ENCODE measurements around the gene ELN.
"Not testable (repeated sequence)": the region's sequence is repeated elsewhere in the genome, so short reads cannot be mapped to it uniquely, and the experiment has no call there.

ELN gene

DNA sequence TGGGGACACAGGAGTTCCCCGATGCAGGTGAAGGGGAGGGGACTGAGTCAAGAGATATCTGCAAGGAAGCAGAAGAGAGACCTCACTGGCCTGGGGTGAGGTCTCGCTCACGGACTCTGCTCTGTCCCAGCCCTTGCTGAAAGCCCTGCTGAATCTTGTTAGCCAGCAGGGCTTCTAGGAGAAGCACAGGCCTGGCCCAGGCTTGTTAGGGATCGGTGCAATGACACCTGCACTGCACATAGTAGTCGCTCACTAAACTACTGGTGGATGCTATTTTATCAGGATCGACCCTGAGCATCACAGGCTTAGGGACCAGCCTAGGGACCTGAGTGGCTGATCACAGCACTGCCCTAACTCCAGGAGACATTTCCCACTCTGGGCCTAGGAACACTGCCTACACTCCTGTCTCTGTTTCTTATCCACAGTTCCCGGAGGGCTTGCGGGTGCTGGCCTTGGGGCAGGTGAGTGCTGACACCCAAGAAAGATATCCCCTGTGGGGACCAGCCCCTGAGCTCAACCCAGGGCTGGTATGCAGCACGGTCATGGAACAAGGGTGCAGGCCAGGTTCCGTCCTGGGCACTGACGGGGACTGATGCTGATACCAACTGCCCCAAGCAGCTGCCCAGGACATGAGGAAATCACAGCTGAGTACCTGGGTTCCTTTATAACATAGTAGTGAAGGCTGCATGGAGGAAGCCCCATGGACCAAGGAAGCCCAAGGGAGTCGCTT, 13.0 kb downstream of the ELN start:
- no peaks in the 10 kb centered on the region for H3K36me3 Mint-ChIP-seq
- H3K9me3 Mint-ChIP-seq = no peaks in the 10 kb centered on the region
- H3K27ac Mint-ChIP-seq = no peak overlapping the region
- no peaks in the 10 kb centered on the region for H3K27me3 Mint-ChIP-seq
- no peaks in the 10 kb centered on the region for H3K4me1 Mint-ChIP-seq
- no peak overlapping the region for H3K4me3 Mint-ChIP-seq

DNA sequence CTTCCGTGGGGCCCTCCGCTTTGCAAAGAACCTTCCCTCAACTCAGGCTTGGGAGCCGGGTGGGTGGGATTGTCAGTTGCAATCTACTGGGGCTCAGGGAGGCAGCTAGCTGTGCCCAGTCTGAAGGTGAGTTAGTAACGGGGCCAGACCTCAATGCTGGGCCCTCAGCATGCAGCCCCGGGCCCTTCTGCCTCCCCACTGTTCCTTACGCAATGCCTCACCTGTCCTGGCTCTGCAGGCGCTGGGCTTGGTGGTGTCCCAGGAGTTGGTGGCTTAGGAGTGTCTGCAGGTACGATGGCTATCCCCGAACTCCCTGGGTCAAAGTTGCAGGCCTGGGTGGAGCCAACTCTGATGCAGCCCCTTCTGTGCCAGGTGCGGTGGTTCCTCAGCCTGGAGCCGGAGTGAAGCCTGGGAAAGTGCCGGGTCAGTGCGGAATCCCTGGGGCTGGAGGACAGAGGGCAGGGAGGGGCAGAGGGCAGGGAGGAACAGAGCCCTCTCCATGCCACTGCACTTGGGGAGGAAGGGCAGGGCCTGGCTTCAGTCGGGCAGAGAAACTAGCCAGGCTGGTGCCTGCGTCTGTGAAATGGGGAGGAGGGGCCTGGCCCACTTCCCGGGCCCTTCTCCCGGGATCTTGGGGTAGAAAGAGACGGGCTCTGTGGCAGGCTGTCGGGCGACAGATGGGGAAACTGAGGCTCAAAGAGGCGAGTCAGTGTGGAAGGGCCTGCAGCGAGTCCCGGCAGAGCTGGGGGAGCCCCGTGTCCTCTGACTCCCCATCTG, 15.0 kb downstream of the ELN start:
- no peaks in the 10 kb centered on the region for H3K9me3 Mint-ChIP-seq
- no peak overlapping the region for H3K4me3 Mint-ChIP-seq
- no peaks in the 10 kb centered on the region for H3K4me1 Mint-ChIP-seq
- H3K27ac Mint-ChIP-seq = no peak overlapping the region
- no peaks in the 10 kb centered on the region for H3K27me3 Mint-ChIP-seq
- H3K36me3 Mint-ChIP-seq = no peaks in the 10 kb centered on the region

DNA sequence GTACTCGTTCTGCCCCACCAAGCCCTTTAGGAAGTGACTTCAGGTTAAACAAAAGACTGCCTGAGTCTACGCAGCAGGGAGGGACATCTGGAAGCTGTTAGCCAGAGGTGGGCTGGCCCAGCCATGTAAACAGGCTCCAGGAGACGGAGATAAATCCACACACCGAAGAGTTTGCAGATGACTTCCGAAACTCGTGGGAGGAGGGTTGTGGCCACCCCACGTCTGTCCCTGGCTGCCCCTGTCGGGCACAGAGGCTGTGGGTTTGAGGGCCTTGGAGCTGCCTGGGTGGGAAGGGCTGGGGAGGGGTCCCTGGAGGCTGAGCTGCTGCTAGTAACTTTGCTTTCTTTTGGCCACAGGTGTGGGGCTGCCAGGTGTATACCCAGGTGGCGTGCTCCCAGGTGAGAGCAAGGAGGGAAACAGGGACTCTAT, 15.6 kb downstream of the ELN start:
- Mint-ChIP-seq H3K27me3 (no peaks in the 10 kb centered on the region), H3K36me3 (no peaks in the 10 kb centered on the region)

DNA sequence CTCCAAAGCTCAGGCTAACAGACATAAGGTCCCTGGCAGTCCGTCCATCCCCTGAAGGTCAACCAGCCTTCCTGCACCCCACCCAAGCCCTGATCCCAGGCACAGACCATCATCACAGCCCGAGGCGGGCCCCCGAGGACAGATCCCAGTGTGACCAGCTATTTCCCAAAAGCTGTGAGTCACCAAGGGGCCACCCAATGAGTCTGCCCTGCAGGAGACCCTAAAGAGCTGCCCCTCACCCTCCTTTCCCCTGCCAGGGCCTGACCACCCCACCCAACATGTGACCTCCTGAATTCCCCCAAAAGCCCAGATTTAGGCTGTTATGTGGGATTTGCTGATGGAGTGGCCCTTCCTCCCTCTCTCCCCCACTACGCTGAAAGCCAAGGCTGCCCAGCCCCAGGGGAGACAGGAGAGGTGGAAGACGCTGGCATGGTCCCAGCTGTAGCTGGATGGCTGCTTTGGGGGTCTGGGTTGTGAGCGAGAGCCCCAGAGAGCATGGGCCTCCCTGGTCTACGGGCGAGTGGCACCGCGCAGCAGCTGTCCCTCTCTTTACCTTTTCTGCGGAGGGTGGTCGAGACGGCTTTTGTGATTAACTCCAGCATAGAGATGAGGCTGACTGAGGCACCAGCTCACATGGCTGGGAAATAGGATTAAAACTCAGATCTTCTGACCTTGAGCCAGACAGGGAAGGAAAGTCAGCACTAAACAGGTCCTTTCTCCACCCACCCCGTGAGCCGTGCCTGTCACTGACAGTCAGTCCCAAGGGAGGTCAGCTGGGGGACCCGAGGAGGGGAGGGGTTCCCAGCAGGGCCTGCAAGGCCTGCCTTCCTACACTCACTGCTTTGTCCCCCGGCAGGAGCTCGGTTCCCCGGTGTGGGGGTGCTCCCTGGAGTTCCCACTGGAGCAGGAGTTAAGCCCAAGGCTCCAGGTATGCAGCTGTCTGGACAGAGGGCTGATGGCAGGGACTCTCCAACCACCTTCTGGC, 16.7 kb downstream of the ELN start:
- H3K27me3 Mint-ChIP-seq = no peaks in the 10 kb centered on the region
- no peaks in the 10 kb centered on the region for H3K9me3 Mint-ChIP-seq
- no peaks in the 10 kb centered on the region for H3K36me3 Mint-ChIP-seq
- H3K4me3 Mint-ChIP-seq = no peak overlapping the region
- no peak overlapping the region for H3K27ac Mint-ChIP-seq
- H3K4me1 Mint-ChIP-seq = no peaks in the 10 kb centered on the region

More for the DNA sequence above, 15.6 kb downstream of the ELN start:
- H3K4me1 Mint-ChIP-seq = no peaks in the 10 kb centered on the region
- H3K4me3 Mint-ChIP-seq = no peak overlapping the region
- no peaks in the 10 kb centered on the region for H3K9me3 Mint-ChIP-seq
- no peak overlapping the region for H3K27ac Mint-ChIP-seq

DNA sequence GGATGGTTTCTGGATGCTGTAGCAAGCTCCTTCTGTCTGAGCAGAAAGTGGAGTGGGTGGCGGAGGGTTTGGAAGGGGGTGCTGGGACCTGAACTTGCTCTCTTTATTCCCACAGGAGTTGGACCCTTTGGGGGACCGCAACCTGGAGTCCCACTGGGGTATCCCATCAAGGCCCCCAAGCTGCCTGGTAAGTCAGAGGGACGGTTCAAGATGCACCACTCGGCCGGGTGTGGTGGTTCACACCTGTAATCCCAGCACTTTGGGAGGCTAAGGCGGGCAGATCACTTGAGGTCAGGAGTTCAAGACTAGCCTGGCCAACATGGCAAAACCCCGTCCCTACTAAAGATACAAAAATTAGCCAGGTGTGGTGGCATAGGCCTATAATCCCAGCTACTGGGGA, 18.6 kb downstream of the ELN start:
- not testable (repeated sequence) for H3K4me1 Mint-ChIP-seq, H3K27ac Mint-ChIP-seq, H3K4me3 Mint-ChIP-seq, H3K9me3 Mint-ChIP-seq, H3K36me3 Mint-ChIP-seq, H3K27me3 Mint-ChIP-seq

DNA sequence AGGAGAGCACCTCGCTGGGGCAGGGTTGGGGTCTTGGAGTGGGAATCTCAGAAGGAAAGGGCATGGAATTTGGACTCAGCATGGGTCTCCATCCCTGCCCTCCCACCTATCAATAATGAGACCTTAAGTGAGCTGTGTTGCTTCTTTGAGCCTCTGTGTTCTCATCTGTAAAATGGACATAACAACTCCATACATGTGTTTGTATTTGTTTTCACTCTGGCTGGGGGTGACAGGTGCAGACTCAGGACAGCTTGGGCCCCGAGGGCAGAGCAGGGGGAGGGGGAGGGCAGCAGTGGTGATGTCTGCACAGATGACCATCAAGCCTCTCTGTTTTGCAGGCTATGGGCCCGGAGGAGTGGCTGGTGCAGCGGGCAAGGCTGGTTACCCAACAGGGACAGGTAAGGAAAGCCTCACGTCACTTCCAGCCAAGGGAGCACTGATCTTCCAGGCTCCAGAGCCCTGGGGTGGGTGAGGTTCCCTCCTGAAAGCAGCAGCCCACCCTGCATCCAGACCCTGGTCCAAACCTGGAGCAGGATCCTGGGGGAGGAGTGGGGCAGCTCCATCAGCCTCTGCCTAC, 19.9 kb downstream of the ELN start:
- no peaks in the 10 kb centered on the region for H3K36me3 Mint-ChIP-seq
- no peak overlapping the region for H3K4me3 Mint-ChIP-seq
- no peak overlapping the region for H3K27ac Mint-ChIP-seq
- no peaks in the 10 kb centered on the region for H3K27me3 Mint-ChIP-seq
- H3K9me3 Mint-ChIP-seq = no peaks in the 10 kb centered on the region
- no peaks in the 10 kb centered on the region for H3K4me1 Mint-ChIP-seq

DNA sequence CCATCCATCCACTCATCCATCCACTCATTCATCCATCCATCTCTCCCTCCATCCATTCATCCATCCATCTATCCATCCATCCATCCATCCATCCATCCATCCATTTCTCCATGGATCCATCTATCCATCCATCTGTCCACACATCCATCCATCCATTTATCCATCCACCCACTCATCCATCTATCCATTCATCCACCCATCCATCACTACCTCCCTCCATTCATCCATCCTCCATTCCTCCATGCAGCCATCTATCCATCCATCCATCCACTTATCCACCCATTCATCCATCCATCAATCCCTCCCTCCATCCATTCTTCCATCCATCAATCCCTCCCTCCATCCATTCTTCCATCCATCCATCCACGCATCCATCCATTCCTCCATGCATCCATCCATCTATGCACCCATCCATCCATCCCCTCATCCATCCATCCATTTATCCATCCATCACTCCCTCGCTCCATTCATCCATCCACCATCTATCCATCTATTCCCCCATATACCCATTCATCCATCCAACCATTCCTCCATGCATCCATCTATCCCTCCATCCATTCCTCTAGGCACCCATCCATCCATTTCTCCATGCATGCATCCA, 21.1 kb downstream of the ELN start:
- Mint-ChIP-seq H3K4me1 (no peaks in the 10 kb centered on the region), H3K27me3 (no peaks in the 10 kb centered on the region), H3K4me3 (no peak overlapping the region), H3K27ac (no peak overlapping the region), H3K36me3 (no peaks in the 10 kb centered on the region), H3K9me3 (no peaks in the 10 kb centered on the region)

DNA sequence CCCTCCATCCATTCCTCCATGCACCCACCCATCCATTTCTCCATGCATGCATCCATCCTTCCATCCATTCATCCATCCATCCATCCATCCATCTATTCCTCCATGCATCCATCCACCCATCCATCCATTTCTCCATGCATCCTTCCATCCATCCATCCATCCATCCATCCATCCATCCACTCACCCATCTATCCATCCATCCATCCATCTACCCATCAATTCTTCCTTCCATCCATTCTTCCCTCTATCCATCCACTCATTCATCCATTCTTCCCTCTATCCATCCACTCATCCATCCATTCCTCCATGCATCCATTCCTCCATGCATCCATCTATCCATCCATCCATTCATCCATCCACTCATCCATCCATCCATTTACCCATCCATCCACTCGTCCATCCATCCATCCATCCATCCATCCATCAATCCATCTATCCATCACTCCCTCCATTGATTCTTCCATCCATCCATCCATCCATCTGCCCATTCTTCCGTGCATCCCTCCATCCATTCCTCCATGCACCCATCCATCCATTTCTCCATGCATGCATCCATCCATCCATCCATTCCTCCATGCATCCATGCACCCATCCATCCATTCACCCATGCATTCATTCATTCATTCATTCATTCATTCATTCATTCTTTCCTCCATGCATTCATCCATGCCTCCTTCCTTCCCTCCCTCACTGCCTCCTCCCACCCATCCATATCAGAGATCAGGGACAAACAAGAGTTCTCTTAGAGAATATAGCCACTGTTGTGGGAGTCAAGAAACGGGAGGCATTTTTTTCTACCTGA, 22.2 kb downstream of the ELN start:
- Mint-ChIP-seq H3K27ac (no peak overlapping the region), H3K27me3 (no peaks in the 10 kb centered on the region), H3K9me3 (no peaks in the 10 kb centered on the region), H3K4me1 (no peaks in the 10 kb centered on the region), H3K4me3 (no peak overlapping the region), H3K36me3 (no peaks in the 10 kb centered on the region)

DNA sequence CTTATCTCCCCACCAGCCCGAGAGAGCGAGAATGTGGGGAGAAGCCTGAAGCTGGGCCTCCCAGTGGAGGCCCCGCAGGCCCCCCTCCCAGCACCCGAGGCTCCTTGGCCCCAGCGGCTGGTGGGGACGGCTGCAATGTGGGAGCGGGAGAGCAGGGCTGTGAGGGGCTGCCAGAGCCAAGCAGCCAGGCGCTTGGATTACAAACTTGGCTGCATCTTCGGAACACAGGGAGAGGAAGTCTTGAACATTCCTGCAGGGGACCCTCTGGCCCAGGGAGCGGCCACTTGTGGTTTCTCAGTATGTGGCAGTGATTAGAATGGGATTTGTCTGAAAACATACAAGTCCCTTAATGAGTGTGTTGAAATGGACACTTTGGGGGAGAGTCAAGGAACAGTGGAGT, 23.2 kb downstream of the ELN start:
- H3K36me3 Mint-ChIP-seq = no peaks in the 10 kb centered on the region
- H3K27ac Mint-ChIP-seq = no peak overlapping the region
- H3K9me3 Mint-ChIP-seq = no peaks in the 10 kb centered on the region
- no peak overlapping the region for H3K4me3 Mint-ChIP-seq
- no peaks in the 10 kb centered on the region for H3K27me3 Mint-ChIP-seq
- H3K4me1 Mint-ChIP-seq = no peaks in the 10 kb centered on the region

DNA sequence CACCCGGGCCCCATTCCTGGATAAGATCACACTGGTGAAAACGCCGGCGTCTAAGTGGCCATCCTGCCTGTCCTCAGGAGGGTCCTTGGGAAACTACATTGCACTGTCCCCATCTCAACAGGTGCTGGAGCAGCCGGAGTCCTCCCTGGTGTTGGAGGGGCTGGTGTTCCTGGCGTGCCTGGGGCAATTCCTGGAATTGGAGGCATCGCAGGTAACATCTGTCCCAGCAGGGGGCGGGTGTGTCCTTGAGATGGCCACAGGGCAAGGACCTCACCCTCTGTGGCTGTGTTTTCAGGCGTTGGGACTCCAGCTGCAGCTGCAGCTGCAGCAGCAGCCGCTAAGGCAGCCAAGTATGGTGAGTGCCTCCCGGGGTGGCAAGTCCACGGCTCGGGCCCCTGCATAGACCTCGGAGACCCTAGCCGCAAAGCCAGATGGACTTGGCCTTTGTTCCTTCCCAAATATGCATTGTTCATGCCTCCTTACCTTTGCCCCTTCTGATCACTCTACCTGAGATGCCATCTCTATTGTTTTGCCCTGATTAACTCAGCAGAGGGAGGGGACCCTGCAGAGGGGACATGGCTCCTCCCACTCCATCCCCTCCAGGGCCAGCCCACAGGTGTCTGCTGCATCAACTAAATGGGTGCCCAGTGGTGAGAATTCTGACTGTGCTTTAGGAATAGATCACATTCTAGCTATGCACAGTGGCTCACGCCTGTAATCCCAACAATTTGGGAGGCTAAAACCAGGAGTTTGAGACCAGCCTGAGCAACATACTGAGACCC, 23.8 kb downstream of the ELN start:
- H3K27ac Mint-ChIP-seq = no peak overlapping the region
- H3K4me1 Mint-ChIP-seq = no peaks in the 10 kb centered on the region
- no peaks in the 10 kb centered on the region for H3K9me3 Mint-ChIP-seq
- H3K36me3 Mint-ChIP-seq = no peaks in the 10 kb centered on the region
- H3K27me3 Mint-ChIP-seq = no peaks in the 10 kb centered on the region
- no peak overlapping the region for H3K4me3 Mint-ChIP-seq

DNA sequence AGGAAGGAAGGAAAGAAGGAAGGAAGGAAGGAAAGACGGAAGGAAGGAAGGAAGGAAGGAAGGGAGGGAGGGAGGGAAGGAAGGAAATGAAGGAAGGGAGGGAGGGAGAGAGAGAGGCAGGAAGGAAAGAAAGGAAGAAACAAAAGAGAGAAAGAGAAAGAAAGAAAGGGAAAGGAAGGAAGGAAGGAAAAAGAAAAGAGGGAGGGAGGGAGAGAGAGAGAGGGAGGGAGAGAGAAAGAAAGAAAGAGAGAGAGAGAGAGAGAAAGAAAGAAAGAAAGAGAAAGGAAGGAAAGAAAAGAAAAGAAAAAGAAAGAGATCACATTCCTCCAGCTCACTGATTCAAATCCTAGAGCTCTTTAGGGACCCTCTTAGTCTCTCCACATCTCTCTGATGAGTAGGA, 24.7 kb downstream of the ELN start:
- no peaks in the 10 kb centered on the region for H3K27me3 Mint-ChIP-seq
- H3K4me1 Mint-ChIP-seq = no peaks in the 10 kb centered on the region
- no peaks in the 10 kb centered on the region for H3K9me3 Mint-ChIP-seq
- H3K4me3 Mint-ChIP-seq = no peak overlapping the region
- H3K27ac Mint-ChIP-seq = no peak overlapping the region
- no peaks in the 10 kb centered on the region for H3K36me3 Mint-ChIP-seq

DNA sequence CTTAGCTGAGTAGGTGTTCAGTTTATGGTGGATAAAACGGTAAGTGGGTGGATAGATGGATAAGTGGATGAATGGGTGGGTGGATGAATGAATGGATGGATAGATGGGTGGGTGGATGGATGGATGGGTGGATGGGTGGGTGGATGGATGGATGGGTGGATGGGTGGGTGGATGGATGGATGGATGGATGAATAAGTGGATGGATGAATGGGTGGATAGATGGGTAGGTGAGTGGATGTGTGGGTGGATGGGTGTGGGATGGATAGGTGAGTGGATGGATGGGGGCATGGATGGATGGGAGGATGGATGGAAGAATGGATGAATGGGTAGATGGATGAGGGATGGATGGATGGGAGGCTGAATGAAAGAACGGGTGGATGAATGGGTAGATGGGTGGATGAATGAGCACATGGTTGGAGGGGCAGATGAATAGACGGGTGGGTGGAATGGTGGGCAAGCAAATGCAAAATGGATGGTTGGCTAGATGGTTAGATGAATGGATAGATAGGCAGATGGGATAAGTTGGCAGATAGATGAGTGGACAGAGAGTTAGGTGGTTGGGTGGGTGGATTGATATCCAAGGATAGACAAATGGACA, 25.7 kb downstream of the ELN start:
- H3K36me3 Mint-ChIP-seq = no peaks in the 10 kb centered on the region
- no peaks in the 10 kb centered on the region for H3K9me3 Mint-ChIP-seq
- H3K4me1 Mint-ChIP-seq = no peaks in the 10 kb centered on the region
- no peak overlapping the region for H3K4me3 Mint-ChIP-seq
- peaks cover 4% of the 10 kb centered on the region for H3K27me3 Mint-ChIP-seq
- no peak overlapping the region for H3K27ac Mint-ChIP-seq

DNA sequence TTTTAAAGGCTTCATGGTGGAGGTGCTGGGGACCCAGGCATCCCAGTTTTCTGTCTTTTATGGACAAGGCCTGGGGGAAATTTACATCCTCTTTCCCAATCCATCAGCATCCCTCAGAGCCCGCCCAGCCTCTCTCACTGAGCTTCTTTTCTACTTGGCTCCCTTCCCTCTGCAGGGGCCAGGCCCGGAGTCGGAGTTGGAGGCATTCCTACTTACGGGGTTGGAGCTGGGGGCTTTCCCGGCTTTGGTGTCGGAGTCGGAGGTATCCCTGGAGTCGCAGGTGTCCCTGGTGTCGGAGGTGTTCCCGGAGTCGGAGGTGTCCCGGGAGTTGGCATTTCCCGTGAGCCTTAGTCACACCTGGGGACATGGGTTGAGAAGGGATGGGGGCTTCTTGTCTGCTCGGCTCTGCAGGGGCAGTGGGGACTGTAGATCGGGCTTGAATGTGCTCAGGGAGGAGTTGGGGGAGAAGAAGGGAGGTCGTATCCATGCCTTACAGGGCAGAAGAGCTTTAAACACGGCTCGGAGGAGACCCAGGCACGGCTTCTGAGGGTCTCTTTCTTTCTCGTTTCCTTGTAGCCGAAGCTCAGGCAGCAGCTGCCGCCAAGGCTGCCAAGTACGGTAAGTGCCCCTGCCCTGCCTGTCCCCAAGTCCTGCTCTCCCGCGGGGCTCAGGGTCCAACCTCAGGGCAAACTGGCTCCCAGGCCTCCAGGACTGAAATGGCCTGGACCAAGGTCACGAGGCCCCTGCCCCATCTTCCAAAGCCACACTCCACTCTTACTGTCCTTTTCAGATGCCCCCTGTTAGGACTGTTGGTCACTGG, 28.3 kb downstream of the ELN start:
- Mint-ChIP-seq H3K9me3 (no peaks in the 10 kb centered on the region), H3K36me3 (no peaks in the 10 kb centered on the region), H3K27me3 (peaks cover 4% of the 10 kb centered on the region), H3K4me1 (no peaks in the 10 kb centered on the region), H3K27ac (no peak overlapping the region), H3K4me3 (no peak overlapping the region)
